ENCODE measurements around the gene PLA2G4B.

The PLA2G4B gene

DNA sequence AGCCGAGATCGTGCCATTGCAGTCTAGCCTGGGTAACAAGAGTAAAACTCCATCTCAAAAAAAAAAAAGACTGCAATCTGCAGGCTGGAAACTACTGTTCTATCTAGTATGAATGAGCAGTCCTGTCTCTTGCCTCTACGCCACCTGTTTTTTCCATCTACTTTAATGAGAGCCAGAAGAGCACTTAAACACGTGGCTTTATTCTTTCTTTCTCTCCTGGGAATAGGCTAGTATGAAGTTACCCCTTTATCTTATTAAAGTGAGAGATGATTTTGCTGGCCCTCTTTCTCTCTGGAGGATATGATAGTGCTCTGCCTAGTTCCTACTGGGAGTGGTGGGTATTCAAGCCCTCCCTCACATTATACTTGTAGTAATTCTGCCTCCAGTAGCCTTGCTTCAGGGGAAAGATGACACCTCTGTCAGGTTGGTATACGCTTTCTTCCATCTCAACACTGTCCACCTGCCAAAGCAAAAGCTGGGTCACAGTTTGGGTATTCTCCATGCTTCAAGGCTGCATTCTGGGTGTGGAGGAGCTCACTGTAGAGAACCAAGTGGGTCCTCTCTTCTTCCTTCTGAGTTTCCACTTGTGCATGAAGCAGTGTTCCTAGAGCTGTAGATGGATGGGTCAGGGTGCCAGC lies 46.5 kb upstream of the PLA2G4B start:
- TF ChIP-seq, protein P1, sequence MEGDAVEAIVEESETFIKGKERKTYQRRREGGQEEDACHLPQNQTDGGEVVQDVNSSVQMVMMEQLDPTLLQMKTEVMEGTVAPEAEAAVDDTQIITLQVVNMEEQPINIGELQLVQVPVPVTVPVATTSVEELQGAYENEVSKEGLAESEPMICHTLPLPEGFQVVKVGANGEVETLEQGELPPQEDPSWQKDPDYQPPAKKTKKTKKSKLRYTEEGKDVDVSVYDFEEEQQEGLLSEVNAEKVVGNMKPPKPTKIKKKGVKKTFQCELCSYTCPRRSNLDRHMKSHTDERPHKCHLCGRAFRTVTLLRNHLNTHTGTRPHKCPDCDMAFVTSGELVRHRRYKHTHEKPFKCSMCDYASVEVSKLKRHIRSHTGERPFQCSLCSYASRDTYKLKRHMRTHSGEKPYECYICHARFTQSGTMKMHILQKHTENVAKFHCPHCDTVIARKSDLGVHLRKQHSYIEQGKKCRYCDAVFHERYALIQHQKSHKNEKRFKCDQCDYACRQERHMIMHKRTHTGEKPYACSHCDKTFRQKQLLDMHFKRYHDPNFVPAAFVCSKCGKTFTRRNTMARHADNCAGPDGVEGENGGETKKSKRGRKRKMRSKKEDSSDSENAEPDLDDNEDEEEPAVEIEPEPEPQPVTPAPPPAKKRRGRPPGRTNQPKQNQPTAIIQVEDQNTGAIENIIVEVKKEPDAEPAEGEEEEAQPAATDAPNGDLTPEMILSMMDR (conservative IDR thresholded peaks at IDR 0.05; ENCODE audit: low read depth, low read length), result no peak
- H3K4me3 ChIP-seq (ENCODE audit: low read length), result no peak overlapping the region

DNA sequence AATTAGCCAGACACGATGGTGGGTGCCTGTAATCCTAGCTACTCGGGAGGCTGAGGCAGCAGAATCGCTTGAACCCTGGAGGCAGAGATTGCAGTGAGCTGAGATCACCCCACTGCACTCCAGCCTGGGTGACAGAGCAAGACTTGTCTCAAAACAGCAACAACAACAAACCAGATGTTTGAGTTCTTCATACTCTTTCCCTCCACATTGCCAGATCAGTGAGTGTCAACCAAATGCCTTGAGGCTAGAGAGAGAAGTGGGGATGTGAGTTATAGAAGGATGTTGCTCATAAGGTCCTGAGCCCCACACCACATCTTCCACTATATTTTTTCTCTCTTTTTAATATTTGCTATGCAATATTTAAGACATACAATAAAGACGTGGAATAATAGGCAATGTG lies 44.6 kb upstream of the PLA2G4B start:
- no peak overlapping the region for H3K4me3 ChIP-seq (ENCODE audit: low read length)
- TF ChIP-seq, protein P1 (conservative IDR thresholded peaks at IDR 0.05; ENCODE audit: low read depth, low read length), result no peak
- no peak for DNase-seq (ENCODE audit: low read depth)

More for the DNA sequence above, 46.5 kb upstream of the PLA2G4B start:
- DNase-seq (ENCODE audit: low read depth), result no peak

DNA sequence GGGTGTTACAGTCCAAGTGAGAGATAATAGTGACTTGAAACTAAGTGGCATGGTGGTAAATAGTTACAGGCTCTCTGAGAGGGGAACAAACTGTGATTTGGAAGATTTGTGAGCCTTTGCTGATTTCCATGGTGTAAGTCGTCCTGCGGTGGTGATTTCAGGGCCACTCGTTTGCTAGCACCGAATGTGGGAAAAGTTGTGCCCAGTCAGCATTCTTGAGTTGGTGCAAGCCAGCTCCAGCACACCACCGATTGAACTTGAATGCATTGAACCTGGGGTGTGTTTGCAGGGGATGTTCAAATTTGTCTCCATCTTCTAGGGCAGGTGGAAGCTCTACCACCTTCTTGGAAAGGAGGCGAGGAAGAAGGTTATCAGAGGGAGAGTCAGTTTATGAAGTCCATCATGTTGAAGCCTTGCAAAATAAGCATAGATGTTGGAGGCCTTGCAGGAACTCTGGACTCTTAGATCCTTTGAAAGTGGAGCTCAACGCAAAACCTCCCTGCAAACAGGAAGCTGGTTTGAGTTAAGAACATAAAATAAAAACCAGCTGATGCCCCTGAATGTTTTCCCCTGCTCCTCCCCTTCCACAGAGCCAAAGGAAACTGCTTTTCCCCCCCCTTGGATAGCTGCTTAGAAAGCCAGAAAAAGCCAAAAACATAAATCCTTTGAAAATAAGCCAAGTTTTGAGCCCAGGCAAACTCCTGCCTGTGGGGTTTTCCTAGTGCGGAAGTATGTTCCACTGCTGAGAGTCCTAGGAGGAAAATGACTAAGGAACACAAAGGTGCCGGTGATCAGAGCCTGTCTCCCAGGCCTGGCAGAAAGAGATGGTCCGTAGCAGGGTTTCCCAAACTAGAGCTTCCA lies 42.4 kb upstream of the PLA2G4B start:
- no peak overlapping the region for H3K4me3 ChIP-seq (ENCODE audit: low read length)
- no peak for DNase-seq (ENCODE audit: low read depth)
- TF ChIP-seq, protein P1 (conservative IDR thresholded peaks at IDR 0.05; ENCODE audit: low read depth, low read length), result no peak

DNA sequence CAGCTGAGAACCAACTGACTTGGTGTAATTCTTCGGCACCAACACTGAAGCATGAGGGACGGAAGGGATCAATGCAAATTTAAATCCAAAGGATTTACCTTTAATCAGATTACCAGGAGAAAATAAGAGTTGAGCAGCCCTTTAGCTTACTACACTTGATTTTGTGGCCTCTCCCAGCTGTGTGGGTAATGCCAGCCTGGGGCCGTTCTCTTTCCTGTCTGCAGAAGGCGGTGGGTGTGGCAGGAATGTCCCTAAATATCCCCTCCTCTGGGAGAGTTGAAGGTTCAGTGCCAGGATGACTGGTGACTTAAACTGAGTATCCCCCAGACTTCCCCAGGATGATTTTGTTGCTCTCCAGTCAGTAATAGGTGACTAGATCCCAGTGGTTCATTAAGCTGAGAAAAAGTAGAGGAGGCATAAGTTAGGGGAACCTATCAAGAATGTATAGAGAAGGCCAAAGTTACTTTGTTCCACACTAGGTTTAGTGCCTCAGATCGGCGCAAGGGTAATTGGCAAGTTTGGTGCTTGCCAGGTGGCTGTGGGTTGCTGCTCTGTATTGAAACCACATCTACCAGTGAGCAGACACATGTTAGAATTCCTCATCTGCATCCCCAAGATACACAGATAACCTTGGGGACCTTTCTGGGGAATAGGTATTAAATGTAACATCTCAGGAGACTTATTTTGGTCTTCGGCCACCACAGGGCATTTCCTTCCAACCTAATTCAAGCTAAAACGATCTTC lies 41.3 kb upstream of the PLA2G4B start:
- TF ChIP-seq, protein P1 (conservative IDR thresholded peaks at IDR 0.05; ENCODE audit: low read depth, low read length), result no peak
- no peak for DNase-seq (ENCODE audit: low read depth)
- no peak overlapping the region for H3K4me3 ChIP-seq (ENCODE audit: low read length)

DNA sequence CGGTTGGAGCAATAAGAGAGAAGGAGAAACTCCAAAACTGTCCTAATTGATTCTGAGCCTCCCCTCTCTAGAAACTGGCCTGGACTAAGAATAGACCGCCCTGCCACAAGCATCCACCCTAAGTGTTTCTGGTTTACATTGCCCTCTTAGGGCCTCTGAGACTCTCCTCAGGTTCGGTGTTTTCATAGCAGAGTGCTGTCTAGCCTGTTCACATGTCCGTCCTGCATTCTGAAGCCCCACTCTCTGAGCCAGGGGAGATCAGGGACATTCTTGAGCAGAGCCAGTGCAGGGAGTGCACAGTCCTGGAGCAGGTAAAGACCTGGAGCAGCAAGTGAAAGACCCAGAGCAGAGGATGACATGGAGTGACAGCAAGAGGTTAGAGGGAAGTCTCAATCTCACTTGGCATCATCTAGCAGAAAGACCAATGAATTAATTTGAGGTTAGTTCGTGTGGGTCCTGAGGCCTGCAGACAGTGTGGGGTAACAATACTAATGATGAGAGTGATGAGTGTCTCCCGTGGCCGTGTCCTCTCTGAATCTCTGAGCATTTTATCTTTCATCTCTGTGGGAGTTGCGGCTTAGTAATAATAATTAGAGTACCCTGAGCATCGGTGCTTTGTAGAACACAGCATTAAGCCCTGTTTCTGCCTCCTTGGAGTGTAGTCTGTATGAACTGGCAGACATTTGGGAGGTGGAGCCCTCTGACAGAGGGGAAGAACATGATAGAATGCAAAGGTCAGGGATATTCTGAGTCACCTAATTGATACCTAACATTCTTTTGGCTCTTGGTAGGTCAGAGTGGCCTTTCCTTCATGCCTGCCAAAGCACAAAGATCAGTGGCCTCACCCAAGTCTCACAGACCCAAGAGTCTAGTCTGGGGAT lies 39.8 kb upstream of the PLA2G4B start:
- TF ChIP-seq, protein P1 (conservative IDR thresholded peaks at IDR 0.05; ENCODE audit: low read depth, low read length), result no peak
- DNase-seq (ENCODE audit: low read depth), result no peak
- no peak overlapping the region for H3K4me3 ChIP-seq (ENCODE audit: low read length)

DNA sequence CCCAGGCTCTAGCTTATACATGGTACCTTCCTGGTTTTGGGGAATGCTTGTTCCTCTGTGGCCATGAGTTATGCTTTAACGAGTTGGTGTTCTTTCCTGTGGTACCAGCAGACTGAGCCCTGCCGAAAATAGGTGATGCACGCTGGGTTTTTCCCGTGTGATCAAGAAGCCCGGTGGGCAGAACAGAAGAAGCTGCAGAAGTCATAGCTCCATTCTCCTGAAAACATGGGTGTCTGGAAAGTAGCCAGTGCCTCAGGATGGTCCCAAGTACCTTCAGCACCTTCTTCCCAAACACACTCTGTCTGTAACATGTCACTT lies 39.2 kb upstream of the PLA2G4B start:
- no peak overlapping the region for H3K4me3 ChIP-seq (ENCODE audit: low read length)
- TF ChIP-seq, protein P1 (conservative IDR thresholded peaks at IDR 0.05; ENCODE audit: low read depth, low read length), result no peak
- no peak for DNase-seq (ENCODE audit: low read depth)

Data from retinal pigment epithelial cell (primary cell).